HG03139 (cell line): ENCODE results near the gene CACNB1.
"Not testable (repeated sequence)": the region's sequence is repeated elsewhere in the genome, so short reads cannot be mapped to it uniquely, and the experiment has no call there.

ENCODE experiments used
- ATAC-seq: cut with Tn5 transposase; IDR thresholded peaks from one replicate; pipeline ENCODE4 v1.9.1; 2021; ENCODE audit not compliant: unreplicated experiment

The CACNB1 gene

DNA sequence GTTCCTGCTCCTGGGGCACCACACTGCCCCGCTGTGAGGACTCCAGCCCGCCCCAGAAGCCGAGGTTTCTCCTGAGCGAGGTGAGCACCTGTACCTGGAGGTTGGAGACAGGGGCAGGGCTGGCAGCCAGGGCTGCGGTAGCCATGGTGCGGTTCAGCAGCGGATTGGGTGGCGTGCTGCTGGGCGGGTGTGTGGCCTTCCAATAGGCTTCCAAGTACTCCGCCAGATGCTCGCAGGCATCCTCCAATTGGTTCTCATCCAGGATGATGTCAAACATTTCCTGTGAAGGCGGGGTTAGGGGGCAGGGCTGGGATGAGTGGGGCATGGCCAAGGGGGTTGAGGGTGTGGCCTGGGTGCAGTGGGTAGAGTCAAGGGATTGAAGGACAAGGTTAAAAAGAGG lies 20.2 kb downstream of the CACNB1 start:
- ATAC-seq = no peak

DNA sequence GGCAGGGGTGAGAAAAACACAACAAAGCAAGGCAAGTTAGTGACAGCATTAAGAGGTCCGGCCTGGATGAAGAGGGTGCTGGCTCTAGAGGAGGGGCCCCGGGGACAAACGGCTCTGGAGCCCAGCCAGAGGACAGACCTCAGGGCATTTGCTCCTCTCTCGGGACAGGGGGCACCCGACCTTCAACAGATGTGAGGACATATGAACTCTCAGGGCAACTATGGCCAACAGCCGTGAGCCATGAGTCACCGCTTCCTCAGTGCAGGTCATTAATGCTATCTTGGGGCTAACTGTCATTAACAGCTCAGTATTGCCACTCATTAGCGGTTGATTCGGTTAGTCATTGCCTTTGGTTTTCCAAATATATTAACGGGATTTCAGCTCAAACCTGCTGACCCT lies 21.8 kb downstream of the CACNB1 start:
- ATAC-seq = no peak

DNA sequence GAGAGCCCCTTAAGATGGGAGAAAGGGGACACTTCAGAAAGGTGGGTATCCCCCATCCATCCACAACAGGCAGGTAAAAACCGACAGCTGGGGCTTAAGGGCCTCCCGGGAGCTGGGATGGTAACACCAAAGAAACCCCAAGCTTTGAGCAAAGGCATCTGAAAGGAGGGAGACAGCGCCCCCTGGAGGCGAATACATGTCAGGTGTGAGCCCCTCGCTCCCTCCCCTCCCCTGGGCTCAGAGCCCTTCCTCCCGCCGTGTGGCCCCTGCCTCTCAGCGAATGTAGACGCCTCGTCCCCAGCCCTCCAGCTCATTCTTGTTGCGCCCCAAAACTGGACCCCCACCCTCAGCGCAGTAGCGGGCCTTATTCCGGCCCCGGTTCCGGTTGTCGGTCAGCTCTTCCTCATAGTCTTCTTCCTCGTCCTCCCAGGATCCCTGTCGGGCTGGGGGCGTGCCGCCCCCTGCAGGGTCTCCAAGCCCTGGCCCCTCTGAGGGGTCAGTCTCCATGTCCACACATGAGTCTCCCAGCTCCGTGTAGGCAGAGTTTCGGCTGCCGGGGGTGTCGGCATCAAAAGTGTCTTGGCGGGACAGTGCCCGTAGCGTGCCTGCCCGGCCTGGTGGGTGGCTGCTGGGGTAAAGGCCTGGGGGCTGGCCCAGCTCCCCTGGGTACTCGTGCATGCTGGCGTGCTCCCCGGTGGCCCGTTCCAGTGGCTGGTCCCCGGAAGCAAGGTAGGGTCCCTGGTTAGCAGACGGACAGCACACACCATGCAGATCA lies 22.4 kb downstream of the CACNB1 start:
- ATAC-seq = no peak

DNA sequence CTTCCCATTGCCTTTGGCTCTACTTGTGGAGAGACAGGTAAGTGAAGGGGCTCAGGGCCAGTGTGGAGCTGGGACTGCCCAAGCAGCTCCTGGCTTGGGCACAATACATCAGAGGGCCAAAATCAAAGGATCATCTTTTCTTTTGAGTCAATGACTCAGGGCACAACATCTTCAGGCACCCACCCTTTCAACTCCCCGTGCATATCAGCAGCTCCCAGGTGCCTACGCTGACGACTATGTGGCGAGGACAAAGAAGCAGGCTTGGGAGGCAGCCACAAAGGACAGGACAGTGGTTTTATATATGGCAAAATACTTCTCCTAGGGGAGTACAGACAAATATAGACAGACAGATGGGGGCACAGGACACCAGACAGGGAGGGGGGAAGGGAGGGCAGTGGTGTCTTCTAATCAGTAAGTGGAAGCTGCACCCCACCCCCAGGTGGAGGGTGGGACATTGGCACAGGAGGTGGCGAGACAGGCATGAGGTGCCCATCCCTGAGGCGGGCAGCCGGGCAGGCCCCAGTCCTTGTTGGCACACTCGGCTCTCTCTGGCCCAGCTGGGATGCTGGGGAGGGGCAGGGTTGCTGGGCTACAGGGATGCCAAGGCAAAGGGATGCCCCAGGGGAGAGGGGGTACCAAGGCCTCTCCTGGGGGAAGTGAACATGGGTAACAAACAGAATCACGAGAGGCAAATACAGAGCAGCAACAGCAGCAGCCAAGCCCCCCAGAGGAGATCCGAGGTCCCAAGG lies 23.8 kb downstream of the CACNB1 start:
- ATAC-seq = no peak

- no peak for ATAC-seq
These were observed 24.4 kb downstream of the CACNB1 start for GRCh38 chr17:39173080-39173479.

DNA sequence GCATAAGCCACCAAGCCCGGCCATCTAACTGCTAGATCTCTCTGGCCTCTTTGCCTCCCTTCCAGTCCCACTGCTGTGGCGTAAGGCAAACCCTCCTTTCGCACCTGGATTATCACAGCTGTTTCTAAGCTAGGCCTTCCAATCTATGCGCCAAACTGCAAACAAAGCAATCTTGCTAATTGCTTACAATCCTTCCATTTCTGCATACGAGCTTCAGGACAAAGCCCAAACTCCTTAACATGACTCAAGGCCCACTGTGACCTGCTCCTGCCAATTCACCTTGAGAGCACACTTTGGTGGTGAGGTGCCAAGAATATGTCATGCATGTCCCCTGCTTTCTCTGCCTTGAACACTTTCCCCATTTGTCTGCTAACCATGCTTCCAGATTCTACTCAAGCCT lies 25.5 kb downstream of the CACNB1 start:
- ATAC-seq = no peak

GRCh38 chr17:39170558-39170957 lies 26.9 kb downstream of the CACNB1 start:
- ATAC-seq = no peak

- ATAC-seq = no peak
These were observed 27.4 kb downstream of the CACNB1 start for GRCh38 chr17:39170109-39170508.

GRCh38 chr17:39169518-39169917 lies 28.0 kb downstream of the CACNB1 start:
- ATAC-seq = no peak

GRCh38 chr17:39169101-39169500 lies 28.4 kb downstream of the CACNB1 start:
- no peak for ATAC-seq

DNA sequence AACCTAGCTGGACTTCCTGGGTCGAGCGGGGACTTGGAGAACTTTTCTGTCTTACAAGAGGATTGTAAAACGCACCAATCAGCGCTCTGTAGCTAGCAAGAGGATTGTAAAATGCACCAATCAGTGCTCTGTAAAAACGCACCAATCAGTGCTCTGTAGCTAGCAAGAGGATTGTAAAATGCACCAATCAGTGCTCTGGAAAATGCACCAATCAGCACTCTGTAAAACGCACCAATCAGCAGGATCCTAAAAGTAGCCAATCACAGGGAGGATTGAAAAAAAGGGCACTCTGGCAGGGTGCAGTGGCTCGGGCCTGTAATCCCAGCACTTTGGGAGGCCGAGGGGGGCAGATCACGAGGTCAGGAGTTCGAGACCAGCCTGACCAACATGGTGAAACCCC lies 29.0 kb downstream of the CACNB1 start:
- not testable (repeated sequence) for ATAC-seq

GRCh38 chr17:39167476-39167875 lies 30.0 kb downstream of the CACNB1 start:
- no peak for ATAC-seq

GRCh38 chr17:39166437-39167335 lies 30.8 kb downstream of the CACNB1 start:
- no peak for ATAC-seq

DNA sequence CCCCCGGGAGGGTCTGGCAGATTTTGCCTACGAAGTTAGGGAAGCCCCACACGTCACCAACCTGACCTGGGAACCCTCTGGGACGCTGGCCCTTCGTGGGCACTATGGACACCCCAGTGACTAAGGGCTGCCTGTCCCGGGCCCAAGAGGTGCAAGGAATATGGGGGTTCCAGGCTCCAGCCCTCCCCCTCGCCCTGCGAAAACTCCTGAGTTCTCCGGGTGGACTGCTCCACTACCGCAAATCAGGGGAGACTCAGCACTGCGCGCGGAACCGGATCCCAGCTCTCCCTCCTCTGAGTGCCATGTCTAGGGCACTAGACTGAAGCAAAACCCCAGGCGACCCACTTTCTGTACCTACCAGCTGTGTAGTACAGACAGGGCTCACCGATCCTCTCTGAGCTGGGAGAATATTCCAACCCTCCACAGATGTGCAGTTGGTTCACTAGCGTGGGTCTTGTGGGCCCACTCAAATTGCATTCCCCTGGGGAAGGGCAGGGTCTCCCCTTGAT lies 31.6 kb downstream of the CACNB1 start, which contains the start of gene ARL5C:
Gene ARL5C (minus strand): TSS at position 321 of the 509 bp plus-strand sequence. CDS start 401 bp downstream, outside the sequence.
- no peak for ATAC-seq

- ATAC-seq = no peak
These were observed 32.2 kb downstream of the CACNB1 start for GRCh38 chr17:39165178-39165840.

GRCh38 chr17:39164675-39165143 lies 32.8 kb downstream of the CACNB1 start:
- peak; percentile 73 for ATAC-seq

- ATAC-seq = no peak
These were observed 35.5 kb downstream of the CACNB1 start for GRCh38 chr17:39161962-39162361.

DNA sequence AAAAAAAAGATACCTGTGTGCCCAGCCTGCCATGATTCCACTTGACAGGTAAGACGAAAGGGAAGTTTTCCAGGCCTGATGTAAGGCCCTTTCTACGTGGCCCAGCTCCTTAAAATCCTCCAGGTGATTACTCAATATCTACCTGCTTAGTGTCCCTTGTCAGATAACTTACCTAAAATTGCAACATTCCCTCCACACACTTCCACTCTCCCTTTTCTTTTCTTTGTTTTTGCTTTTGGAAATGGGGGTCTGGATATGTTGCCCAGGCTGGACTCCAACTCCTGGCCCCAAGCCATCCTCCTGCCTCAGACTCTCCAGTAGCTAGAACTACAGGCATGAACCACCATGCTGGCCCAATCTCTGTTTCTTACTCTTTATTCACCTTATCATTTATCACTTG lies 38.8 kb downstream of the CACNB1 start:
- no peak for ATAC-seq

- ATAC-seq = no peak
These were observed 41.0 kb downstream of the CACNB1 start for GRCh38 chr17:39156491-39156890.

DNA sequence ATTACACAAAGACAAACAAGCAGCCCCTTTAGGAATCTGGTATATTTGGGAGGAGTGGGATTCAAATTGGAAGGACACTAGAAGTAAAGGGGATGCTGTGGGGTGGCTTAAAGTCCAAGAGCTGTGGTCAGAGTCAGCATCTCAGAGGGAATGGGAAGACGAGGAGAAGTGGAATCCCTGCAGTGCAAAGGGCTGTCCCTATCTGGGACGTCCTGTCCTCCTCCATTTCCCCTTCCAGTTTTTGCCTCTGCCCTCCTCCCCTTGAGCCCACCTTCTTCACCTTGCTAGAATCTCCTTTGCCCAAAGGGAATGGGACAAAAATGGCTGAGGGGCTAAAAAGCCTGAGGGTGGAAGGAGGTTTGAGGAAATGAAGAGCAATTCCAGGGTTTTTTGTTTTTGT lies 41.8 kb downstream of the CACNB1 start:
- no peak for ATAC-seq
